Head of caudate nucleus (tissue), 42 donors: ENCODE measurements around the gene C2orf72.
A peak's percentile ranks its signal among the peaks of the same experiment; 100 is the strongest.
"Not testable (repeated sequence)": the region's sequence is repeated elsewhere in the genome, so short reads cannot be mapped to it uniquely, and the experiment has no call there.

Experiments used
- DNase-seq, 42 donors: peaks; one replicate each; pipeline versions ENCODE4 v3.0.0 to v3.0.0-alpha.2; 2020 to 2021; ENCODE audit warnings: mixed read lengths in 7 of 42
- intact Hi-C: fragments of 100-400 bp; cut with DNase I; formaldehyde crosslinking; loops from one replicate; pipeline ENCODE4 v1.15.0; 2022

C2orf72 gene

GRCh38 chr2:231056453-231057416 is 19.4 kb downstream of the C2orf72 start, which contains the start of gene PSMD1:
Gene PSMD1 (plus strand): TSS chr2:231056867. CDS start chr2:231057026, 159 bp downstream.
- peak; percentile 86 to 98 (median 94) for DNase-seq
- intact Hi-C loops: loop anchor here (10.0 kb wide), 1 partner anchor 192 kb away; the partner anchor contains the start of gene ITM2C

DNA sequence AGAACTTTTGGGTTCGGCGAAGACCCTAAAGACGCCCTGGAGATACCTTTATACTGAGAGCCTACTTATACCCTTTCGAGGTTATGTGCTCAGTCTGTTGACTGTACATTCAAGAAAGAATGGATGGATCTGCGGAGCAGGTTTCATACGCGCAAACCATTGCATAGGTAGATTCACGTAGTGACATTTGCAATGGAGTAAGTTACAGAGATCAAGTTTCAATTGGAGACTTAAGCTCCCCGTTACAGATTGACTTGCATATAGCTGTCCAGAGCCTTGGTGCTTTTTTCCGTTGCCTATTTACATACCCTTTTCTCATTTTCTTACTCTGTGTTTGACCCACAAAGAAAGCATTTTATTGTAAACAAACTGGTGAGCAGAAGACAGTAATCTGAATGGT is 20.3 kb downstream of the C2orf72 start:
- no peak for DNase-seq
- intact Hi-C loops: loop anchor here (10.0 kb wide), 1 partner anchor 193 kb away; the partner anchor contains the start of gene ITM2C

- intact Hi-C loops: loop anchor here (10.0 kb wide), 1 partner anchor 194 kb away; the partner anchor contains the start of gene ITM2C
- no peak for DNase-seq
Observed at GRCh38 chr2:231058761-231059550, 21.6 kb downstream of the C2orf72 start.

- DNase-seq: no peak
- intact Hi-C loops: loop anchor here (10.0 kb wide), 1 partner anchor 195 kb away; the partner anchor contains the start of gene ITM2C
Observed at GRCh38 chr2:231059756-231060155, 22.4 kb downstream of the C2orf72 start.

DNA sequence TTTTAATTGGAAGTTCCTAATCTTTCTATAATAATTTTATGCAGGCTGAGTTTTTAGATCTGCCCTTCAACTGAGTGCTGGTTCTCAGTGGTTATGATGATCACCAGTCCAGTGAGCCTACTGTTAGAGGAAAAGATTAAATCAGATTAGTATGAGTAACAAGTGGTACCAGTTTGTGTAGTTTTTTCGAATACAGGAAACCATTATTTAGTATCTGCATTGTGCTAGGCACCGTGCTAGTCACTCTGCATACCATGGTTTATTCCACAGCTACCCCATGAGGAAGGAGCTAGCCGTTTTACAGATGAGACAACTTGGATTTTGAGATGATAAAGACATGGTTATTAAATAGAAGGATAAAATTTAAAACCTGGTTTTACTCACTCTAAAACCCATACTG is 25.5 kb downstream of the C2orf72 start:
- intact Hi-C loops: no loop called here
- no peak for DNase-seq

- intact Hi-C loops: no loop called here
- DNase-seq: no peak
Observed at GRCh38 chr2:231063347-231063746, 26.0 kb downstream of the C2orf72 start.

- no peak for DNase-seq
- intact Hi-C loops: no loop called here
Observed at GRCh38 chr2:231065966-231066365, 28.6 kb downstream of the C2orf72 start.

- intact Hi-C loops, DNase-seq: not testable (repeated sequence)
Observed at GRCh38 chr2:231067531-231067930, 30.2 kb downstream of the C2orf72 start.

DNA sequence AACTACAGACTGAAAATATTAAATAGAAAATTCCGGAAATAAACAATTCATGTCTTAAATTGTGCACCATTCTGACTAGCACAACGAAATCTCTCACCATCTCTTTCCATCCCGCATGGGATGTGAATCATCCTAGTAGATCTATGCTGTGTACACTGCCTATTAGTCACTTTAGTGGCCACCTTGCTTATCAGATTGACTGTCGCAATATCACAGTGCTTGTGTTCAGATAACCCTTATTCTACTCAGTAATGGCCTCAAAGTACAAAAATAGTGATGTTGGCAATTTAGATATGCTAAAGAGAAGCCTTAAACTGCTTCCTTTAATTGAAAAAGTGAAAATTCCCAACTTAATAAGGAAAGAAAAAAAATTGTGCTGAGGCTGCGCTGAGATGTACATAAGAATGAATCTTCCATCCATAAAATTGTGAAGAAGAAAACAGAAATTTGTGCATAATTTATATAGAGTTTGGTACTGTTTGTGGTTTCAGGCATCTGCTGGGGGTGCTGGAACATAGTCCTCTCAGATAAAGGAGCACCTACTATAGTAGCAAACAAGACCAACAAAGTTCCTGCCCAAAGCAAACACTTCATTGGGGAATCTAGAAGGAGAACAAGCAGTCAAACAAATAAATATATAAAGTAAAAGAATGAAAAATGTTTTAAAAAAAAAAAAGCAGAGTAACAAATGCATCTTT is 31.4 kb downstream of the C2orf72 start:
- intact Hi-C loops: no loop called here
- DNase-seq: no peak

DNA sequence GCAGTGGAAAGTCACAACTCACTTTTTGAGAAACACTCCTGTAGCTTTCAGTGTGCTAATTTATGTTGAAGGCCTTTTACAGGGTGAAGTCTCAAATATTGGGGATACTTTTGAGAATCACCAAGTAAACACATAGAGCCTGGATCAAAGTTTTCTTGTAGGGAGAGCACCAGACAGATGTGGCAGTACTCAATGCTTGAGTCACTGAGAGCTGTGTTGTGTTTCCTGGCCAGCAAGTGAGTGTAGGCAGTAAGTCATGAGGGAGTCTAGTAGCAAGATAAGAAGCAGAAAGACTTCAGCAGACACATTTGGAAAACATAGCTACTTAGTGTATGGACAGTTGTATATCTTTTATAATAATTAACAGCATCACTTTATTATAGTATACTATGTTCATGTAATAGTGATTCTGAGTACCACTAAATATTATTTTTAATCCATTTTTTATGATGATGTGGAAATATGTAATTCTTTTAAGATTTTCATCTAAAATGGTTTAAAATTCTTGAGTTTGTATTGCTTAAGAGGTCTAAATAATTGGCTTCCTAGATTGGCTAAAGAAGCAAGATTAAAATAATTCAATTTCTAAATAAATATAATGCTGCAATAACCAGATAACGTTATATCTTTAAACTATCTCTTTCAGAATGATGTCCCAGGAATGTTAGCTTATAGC is 32.2 kb downstream of the C2orf72 start:
- no peak for DNase-seq
- intact Hi-C loops: no loop called here

GRCh38 chr2:231084565-231084964 is 47.2 kb downstream of the C2orf72 start:
- no peak for DNase-seq
- intact Hi-C loops: no loop called here

GRCh38 chr2:231088754-231089153 is 51.4 kb downstream of the C2orf72 start:
- DNase-seq: no peak
- intact Hi-C loops: no loop called here

DNA sequence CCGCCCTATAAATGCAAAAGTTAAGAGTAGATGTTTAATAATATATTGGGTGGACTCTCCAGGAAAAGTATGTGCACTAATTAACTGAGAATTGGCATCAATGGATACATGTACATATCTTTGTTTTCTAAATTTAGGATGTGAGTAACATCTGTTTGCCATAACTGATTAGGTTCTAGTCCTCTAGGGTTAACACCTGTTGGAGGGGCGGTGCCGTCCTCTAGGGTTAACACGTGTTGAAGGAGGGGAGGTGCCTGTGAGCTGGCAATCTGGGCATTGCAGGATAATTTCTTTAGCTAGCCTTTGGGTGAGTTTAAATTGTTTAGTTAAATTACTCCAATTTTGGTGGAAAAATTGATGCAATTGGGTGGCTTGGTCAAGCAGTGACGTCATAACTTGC is 56.6 kb downstream of the C2orf72 start:
- intact Hi-C loops: loop anchor here (10.0 kb wide), 1 partner anchor 361 kb away; no protein-coding TSS in a partner anchor
- no peak for DNase-seq

DNA sequence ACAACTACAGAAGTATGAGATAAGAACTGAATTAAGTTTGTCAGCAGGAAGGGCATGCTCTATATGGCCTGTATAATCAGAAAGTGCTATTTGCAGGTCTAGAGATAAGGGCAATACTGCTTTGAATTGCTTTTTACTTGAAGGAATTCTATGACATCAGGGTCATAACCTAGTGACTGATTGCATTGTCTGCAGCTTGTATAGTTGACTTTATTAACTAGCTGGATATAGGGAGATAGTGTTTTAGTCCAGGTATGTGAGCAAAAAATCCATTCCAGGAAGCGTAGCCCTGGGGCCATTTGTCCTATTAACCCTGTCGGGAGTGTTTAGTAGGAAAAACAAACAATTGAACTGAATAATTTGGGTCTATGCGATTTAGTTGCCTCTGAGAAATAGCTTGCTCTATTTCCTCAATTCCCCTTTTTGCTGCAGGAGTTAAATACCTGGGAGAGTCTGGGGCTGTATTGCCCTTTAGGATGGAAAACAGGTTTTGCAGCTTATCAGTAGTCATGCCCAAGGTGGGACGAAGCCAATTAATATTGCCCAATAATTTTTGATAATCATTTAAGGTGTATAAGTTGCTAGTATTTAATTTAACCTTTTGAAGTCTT is 57.5 kb downstream of the C2orf72 start:
- intact Hi-C loops: loop anchor here (10.0 kb wide), 1 partner anchor 360 kb away; no protein-coding TSS in a partner anchor

More for the DNA sequence above, 57.5 kb downstream of the C2orf72 start:
- no peak for DNase-seq
